Suprapubic skin (tissue), 4 donors: ENCODE measurements around the gene STPG2.

Source experiments
- CTCF ChIP-seq, 2 donors: fragments of 200-600 bp in 1 of 2; fragments of 450-650 bp in 1 of 2; sonication (generic) in 1 of 2; IDR thresholded peaks; one replicate each; pipeline ENCODE4 v1.5.1; 2016 to 2019; ENCODE audit warnings: antibody characterized with exemption in 2 of 2, mild to moderate bottlenecking in 1 of 2, moderate library complexity in 1 of 2
- EP300 ChIP-seq: sonication (generic); formaldehyde crosslinking; IDR thresholded peaks from one replicate; pipeline ENCODE4 v1.6.1; 2017; ENCODE audit warnings: antibody characterized with exemption
- POLR2A ChIP-seq, 2 donors: fragments of 450-650 bp; IDR thresholded peaks; one replicate each; pipeline ENCODE4 v1.6.1; 2017; ENCODE audit warnings: antibody characterized with exemption in 2 of 2, mild to moderate bottlenecking in 2 of 2, moderate library complexity in 2 of 2
- POLR2AphosphoS5 ChIP-seq, 3 donors: sonication (generic); formaldehyde crosslinking; IDR thresholded peaks; one replicate each; pipeline ENCODE4 v1.6.1; 2017; ENCODE audit warnings: antibody characterized with exemption in 3 of 3

GRCh38 chr4:97836662-97837061 lies 306.6 kb downstream of the STPG2 start:
- TF ChIP-seq CTCF (IDR thresholded peaks at IDR 0.05) (no peak), POLR2AphosphoS5 (IDR thresholded peaks at IDR 0.05) (no peak), POLR2A (IDR thresholded peaks at IDR 0.05) (no peak), EP300 (no peak)
